IMR-90 (cell line): ENCODE measurements around the gene DHX29. TPM values are rescaled to one million over a fixed set of nuclear protein-coding genes. Genes with fewer than 3 reads are reported as not detected.

ENCODE experiments used
- ATAC-seq: fragments of 200-7000 bp; cut with Tn5 transposase; 2 replicates; pipeline ENCODE4 v1.9.1; 2020; ENCODE audit warnings: low read depth, mild to moderate bottlenecking, moderate library complexity
- BruUV-seq: library from RNA; stranded (reverse); fragments of 400-500 nt; replicated peaks from 2 replicates; lab custom pipeline; 2021; lab: Mats Ljungman, UMichigan
- CTCF ChIA-PET: fragments of 300-600 bp; formaldehyde crosslinking; extraction: SDS; loops from one replicate; lab custom pipeline; 2021; ENCODE audit warnings: antibody characterized with exemption; lab: Yijun Ruan, JAX
- POLR2A ChIA-PET: fragments of 300-600 bp; sonication (Branson Sonifier 250); formaldehyde crosslinking; loops from one replicate; lab custom pipeline; 2022; ENCODE audit warnings: antibody characterized with exemption; ENCODE audit not compliant: unreplicated experiment; lab: Charles Lee
- DNase-seq: peaks from one replicate; pipeline ENCODE4 v3.0.0; 2013
- H2AFZ ChIP-seq: replicated peaks from 2 replicates; pipeline ENCODE3; 2013; ENCODE audit warnings: low read length, mild to moderate bottlenecking; ENCODE audit not compliant: poor library complexity
- H2AK5ac ChIP-seq: 2 replicates; pipeline ENCODE4 v1.6.1; 2013; ENCODE audit warnings: low read depth, low read length, inconsistent platforms
- H2AK9ac ChIP-seq: replicated peaks from 2 replicates; pipeline ENCODE3; 2013; ENCODE audit warnings: mild to moderate bottlenecking, low read depth, low read length, moderate library complexity; ENCODE audit not compliant: poor library complexity
- H2BK120ac ChIP-seq: 2 replicates; pipeline ENCODE4 v1.6.1; 2013; ENCODE audit warnings: low read depth, low read length, inconsistent platforms
- H2BK15ac ChIP-seq: 3 replicates; pipeline ENCODE4 v1.6.1; 2013; ENCODE audit warnings: low read depth, low read length, inconsistent platforms
- H2BK20ac ChIP-seq: 2 replicates; pipeline ENCODE4 v1.6.1; 2013; ENCODE audit warnings: low read depth, mild to moderate bottlenecking, inconsistent platforms, low read length, moderate library complexity
- H2BK5ac ChIP-seq: 2 replicates; pipeline ENCODE4 v1.6.1; 2013; ENCODE audit warnings: mild to moderate bottlenecking, low read depth, low read length, inconsistent platforms; ENCODE audit not compliant: poor library complexity, severe bottlenecking
- H3K14ac ChIP-seq: replicated peaks from 2 replicates; pipeline ENCODE4 v1.6.1; 2013; ENCODE audit warnings: low read depth, low read length, inconsistent platforms
- H3K18ac ChIP-seq: 2 replicates; pipeline ENCODE4 v1.6.1; 2013; ENCODE audit warnings: low read depth, low read length, control low read depth
- H3K23ac ChIP-seq: 2 replicates; pipeline ENCODE4 v1.6.1; 2013; ENCODE audit warnings: low read depth, low read length, inconsistent platforms
- H3K27ac ChIP-seq: 2 replicates; pipeline ENCODE4 v1.5.1; 2013; ENCODE audit warnings: mild to moderate bottlenecking, control low read depth, low read length; ENCODE audit not compliant: insufficient read depth
- H3K27me3 ChIP-seq: 2 replicates; pipeline ENCODE4 v1.6.1; 2013; ENCODE audit warnings: low read length; ENCODE audit not compliant: control insufficient read depth, insufficient read depth
- H3K36me3 ChIP-seq: 2 replicates; pipeline ENCODE4 v1.6.1; 2013; ENCODE audit warnings: low read length, mixed read lengths; ENCODE audit not compliant: control insufficient read depth, insufficient read depth
- H3K4ac ChIP-seq: 2 replicates; pipeline ENCODE4 v1.6.1; 2013; ENCODE audit warnings: low read depth, low read length, inconsistent platforms
- H3K4me1 ChIP-seq: 2 replicates; pipeline ENCODE4 v1.6.1; 2013; ENCODE audit warnings: low read length, mixed read lengths; ENCODE audit not compliant: control insufficient read depth, insufficient read depth
- H3K4me2 ChIP-seq: 2 replicates; pipeline ENCODE4 v1.6.1; 2013; ENCODE audit warnings: low read depth, mild to moderate bottlenecking, control low read depth, low read length, moderate library complexity
- H3K4me3 ChIP-seq: 2 replicates; pipeline ENCODE4 v1.5.1; 2013; ENCODE audit warnings: low read depth, mild to moderate bottlenecking, control low read depth, low read length, moderate library complexity; ENCODE audit not compliant: insufficient read depth
- H3K56ac ChIP-seq: 2 replicates; pipeline ENCODE4 v1.6.1; 2013; ENCODE audit warnings: low read length, inconsistent platforms; ENCODE audit not compliant: insufficient read depth; ENCODE audit errors: extremely low read depth
- H3K79me1 ChIP-seq, 2 experiments: 2 replicates each; pipeline ENCODE4 v1.6.1; 2013; ENCODE audit warnings: low read length in 2 of 2, inconsistent platforms in 1 of 2, low read depth in 1 of 2
- H3K9ac ChIP-seq: 2 replicates; pipeline ENCODE4 v1.6.1; 2013; ENCODE audit warnings: low read depth, low read length, control low read depth
- H3K9me1 ChIP-seq: 2 replicates; pipeline ENCODE4 v1.6.1; 2013; ENCODE audit warnings: low read length, inconsistent platforms; ENCODE audit not compliant: insufficient read depth
- H3K9me3 ChIP-seq: 2 replicates; pipeline ENCODE4 v1.6.1; 2013; ENCODE audit warnings: low read length; ENCODE audit not compliant: control insufficient read depth, insufficient read depth
- H4K20me1 ChIP-seq: 2 replicates; pipeline ENCODE4 v1.6.1; 2013; ENCODE audit warnings: low read length, inconsistent platforms; ENCODE audit not compliant: insufficient read depth
- H4K5ac ChIP-seq: 2 replicates; pipeline ENCODE4 v1.6.1; 2013; ENCODE audit warnings: mild to moderate bottlenecking, low read depth, low read length, control low read depth
- H4K8ac ChIP-seq, 2 experiments: 2 replicates each; pipeline ENCODE4 v1.6.1; 2013; ENCODE audit warnings: low read depth in 2 of 2, low read length in 2 of 2, control low read depth in 1 of 2, inconsistent platforms in 1 of 2
- H4K91ac ChIP-seq: 2 replicates; pipeline ENCODE4 v1.6.1; 2013; ENCODE audit warnings: low read depth, low read length, inconsistent platforms; ENCODE audit not compliant: insufficient read depth
- MAFK ChIP-seq: IDR thresholded peaks from 2 replicates; pipeline ENCODE4 v1.6.1; 2012; ENCODE audit warnings: low read depth, low read length, improper control_type of control experiment
- MXI1 ChIP-seq: IDR thresholded peaks from 2 replicates; pipeline ENCODE4 v1.6.1; 2012; ENCODE audit warnings: low read depth, mild to moderate bottlenecking, low read length, moderate library complexity, borderline replicate concordance
- POLR2A ChIP-seq: IDR thresholded peaks from 2 replicates; pipeline ENCODE4 v1.6.1; 2012; ENCODE audit warnings: mild to moderate bottlenecking, low read depth, low read length
- WGBS, 2 experiments: methylation state at CpG; one replicate each; pipeline versions ENCODE4 v1.1.5 to v1.1.7; 2013; ENCODE audit warnings: missing lambda C conversion rate in 2 of 2; ENCODE audit not compliant: insufficient read length in 1 of 2; ENCODE audit errors: extremely low coverage in 2 of 2; 5-methylcytosine and 5-hydroxymethylcytosine counted together
- dilution Hi-C: fragments of 300-500 bp; cut with HindIII; formaldehyde crosslinking; loops from one replicate; pipeline ENCODE4 v1.14.3; 2018; ENCODE audit warnings: low sequenced_read_pairs; ENCODE audit not compliant: unreplicated experiment
- in situ Hi-C: fragments of 300-500 bp; cut with MboI; formaldehyde crosslinking; loops from 3 replicates; pipeline ENCODE4 v1.14.3; 2019; ENCODE audit warnings: low sequenced_read_pairs, inconsistent platforms, mixed read lengths
- intact Hi-C: fragments of 100-400 bp; cut with micrococcal nuclease; formaldehyde crosslinking; loops from 2 replicates; pipeline ENCODE4 v1.10.0; 2022
- polyA plus RNA-seq, 3 experiments: library from polyadenylated mRNA; depleted of rRNA; stranded (reverse); fragments of >200 nt; gene quantifications; 2 replicates each; pipeline ENCODE4 v1.2.3, GENCODE V29; 2012; ENCODE audit warnings: low replicate concordance in 1 of 3
- total RNA-seq: library from RNA; depleted of rRNA; stranded (reverse); fragments of >200 nt; gene quantifications from 2 replicates; pipeline ENCODE4 v1.2.3, GENCODE V29; 2012

Gene DHX29
- total and polyA plus RNA-seq, 2 of the 4 experiments (the other 2 are of a cell fraction) = 9.5 to 25.6 TPM

- H3K4ac ChIP-seq = peak overlapping the region; percentile 57
- peaks cover 12% of the 10 kb centered on the region; the same call in 1 of the 2 replicates for H4K20me1 ChIP-seq
- H3K9me3 ChIP-seq = peaks cover 8% of the 10 kb centered on the region
- H3K79me1 ChIP-seq = peaks cover 2 to 39% of the 10 kb centered on the region in 2 experiments; a peak in 3 of 4 replicates
- H3K27ac ChIP-seq = peak overlapping the region; percentile 58
- no peak overlapping the region for H2AK5ac ChIP-seq
- ChIA-PET POLR2A (interaction anchor here (0.6 to 0.7 kb wide), 3 partner anchors 11 to 596 kb away, joined by 5 to 9 read pairs (median 5); no protein-coding TSS in a partner anchor), CTCF (interaction anchor here (0.6 kb wide), 1 partner anchor 784 kb away, joined by 4 read pairs; no protein-coding TSS in a partner anchor)
- WGBS, 2 experiments = 0% methylated on average over 2 of the region's 12 CpGs; no CpG with 5 or more reads in 1 of the 2 experiments
- DNase-seq (no peak), ATAC-seq (no peak)
- no TSS peak for BruUV-seq
- peak overlapping the region; percentile 88 for H3K9ac ChIP-seq
- intact Hi-C loops = loop anchor here (5.0 kb wide), 1 partner anchor 135 kb away; the partner anchor contains the start of gene CDC20B
- H3K14ac ChIP-seq = peak overlapping the region; percentile 61
- H2BK15ac ChIP-seq = no peak overlapping the region
- no peaks in the 10 kb centered on the region for H3K27me3 ChIP-seq
- peaks cover 5% of the 10 kb centered on the region; the same call in 1 of the 2 replicates for H3K9me1 ChIP-seq
- peak; percentile 34; the same call in 1 of the 2 replicates for TF ChIP-seq MAFK
- no peak for TF ChIP-seq POLR2A
- TF ChIP-seq MXI1 = no peak
- H4K8ac ChIP-seq = peak overlapping the region; percentile 68 to 70; a peak in 3 of 4 replicates
- in situ Hi-C loops = no loop called here
- H3K4me2 ChIP-seq = peak overlapping the region; percentile 91
- peak overlapping the region; percentile 84 for H2AK9ac ChIP-seq
- peak overlapping the region; percentile 67 for H3K56ac ChIP-seq
- peaks cover 3% of the 10 kb centered on the region for H3K4me1 ChIP-seq
- dilution Hi-C loops = no loop called here
- peak overlapping the region; percentile 88 for H2AFZ ChIP-seq
- no peaks in the 10 kb centered on the region for H3K36me3 ChIP-seq
- H2BK120ac ChIP-seq = 0 out of 2 replicates have a peak overlapping the region, but pooled peaks have one; percentile 29
- H3K4me3 ChIP-seq = peak overlapping the region; percentile 71
- H2BK20ac ChIP-seq = no peak overlapping the region
- peak overlapping the region; percentile 19; the same call in 1 of the 2 replicates for H4K91ac ChIP-seq
- peak overlapping the region; percentile 58 for H2BK5ac ChIP-seq
- H3K18ac ChIP-seq = no peak overlapping the region
- peak overlapping the region; percentile 66 for H3K23ac ChIP-seq
- peak overlapping the region; percentile 37; the same call in 1 of the 2 replicates for H4K5ac ChIP-seq
Measured at GRCh38 chr5:55306641-55307382, 682 bp downstream of the DHX29 start.
